HepG2 (cell line): ENCODE measurements around the gene GBA2. TPM values are rescaled to one million over a fixed set of nuclear protein-coding genes. Genes with fewer than 3 reads are reported as not detected.

Experiments
- CENPX ChIP-seq: sonication (generic); formaldehyde crosslinking; IDR thresholded peaks from 2 replicates; pipeline ENCODE4 v1.9.0; 2021; ENCODE audit warnings: mild to moderate bottlenecking, missing genetic modification reagents, moderate library complexity
- CHCHD3 ChIP-seq: sonication (generic); formaldehyde crosslinking; IDR thresholded peaks from 2 replicates; pipeline ENCODE4 v1.8.0; 2022; ENCODE audit warnings: mild to moderate bottlenecking, missing genetic modification reagents, moderate library complexity
- CREM ChIP-seq, 2 experiments: sonication (generic) in 1 of 2; formaldehyde crosslinking in 1 of 2; IDR thresholded peaks; 2 replicates each; pipeline versions ENCODE4 v1.4.0 to v1.6.1; 2016 to 2020; ENCODE audit warnings: antibody characterized with exemption in 1 of 2, mild to moderate bottlenecking in 1 of 2, missing genetic modification reagents in 1 of 2
- EZH2 ChIP-seq: conservative IDR thresholded peaks from 2 replicates; pipeline ENCODE4 v1.6.1; 2012; ENCODE audit warnings: mild to moderate bottlenecking, low read depth, low read length, moderate library complexity
- HOXA5 ChIP-seq: sonication (generic); formaldehyde crosslinking; IDR thresholded peaks from 2 replicates; pipeline ENCODE4 v1.4.0; 2020; ENCODE audit warnings: missing genetic modification reagents
- KAT8 ChIP-seq: IDR thresholded peaks from 2 replicates; pipeline ENCODE4 v1.6.1; 2016; ENCODE audit warnings: missing genetic modification reagents, missing compliant biosample characterization
- POGZ ChIP-seq: sonication (generic); formaldehyde crosslinking; IDR thresholded peaks from 2 replicates; pipeline ENCODE4 v1.4.0; 2020; ENCODE audit warnings: mild to moderate bottlenecking, missing genetic modification reagents
- RXRB ChIP-seq: IDR thresholded peaks from 2 replicates; pipeline ENCODE4 v1.6.1; 2016; ENCODE audit warnings: borderline replicate concordance, missing genetic modification reagents, missing compliant biosample characterization
- SMYD3 ChIP-seq: sonication (generic); formaldehyde crosslinking; IDR thresholded peaks from 2 replicates; pipeline ENCODE4 v1.8.1; 2023; ENCODE audit warnings: mild to moderate bottlenecking, missing genetic modification reagents
- ZNF337 ChIP-seq: sonication (generic); formaldehyde crosslinking; IDR thresholded peaks from 2 replicates; pipeline ENCODE4 v1.5.1; 2020; ENCODE audit warnings: missing genetic modification reagents, low read depth, mild to moderate bottlenecking, borderline replicate concordance
- ZNF343 ChIP-seq: sonication (generic); formaldehyde crosslinking; IDR thresholded peaks from 2 replicates; pipeline ENCODE4 v1.4.0; 2020; ENCODE audit warnings: mild to moderate bottlenecking, missing genetic modification reagents
- ZNF761 ChIP-seq: sonication (generic); formaldehyde crosslinking; conservative IDR thresholded peaks from 2 replicates; pipeline ENCODE4 v1.4.0; 2020; ENCODE audit warnings: mild to moderate bottlenecking, missing genetic modification reagents
- ZSCAN22 ChIP-seq: sonication (generic); formaldehyde crosslinking; IDR thresholded peaks from 2 replicates; pipeline ENCODE4 v1.4.0; 2020; ENCODE audit warnings: mild to moderate bottlenecking, missing genetic modification reagents
- ZSCAN31 ChIP-seq: sonication (generic); formaldehyde crosslinking; IDR thresholded peaks from 2 replicates; pipeline ENCODE4 v1.5.0; 2020; ENCODE audit warnings: low read depth, mild to moderate bottlenecking, missing genetic modification reagents
- polyA plus RNA-seq, 8 experiments: library from polyadenylated mRNA; depleted of rRNA in 3 of 8; stranded (reverse) in 7 of 8; unstranded in 1 of 8; fragments of >200 nt; fragmentation: Illumina TruSeq in 4 of 8; extraction: Trizol in 4 of 8; gene quantifications; 2 replicates each; pipeline versions ENCODE4 v1.2.1 to v1.2.3, GENCODE V29; 2011 to 2016; ENCODE audit warnings: low read depth in 4 of 8, missing spikeins in 1 of 8, mixed read lengths in 1 of 8; ENCODE audit not compliant: insufficient read depth in 1 of 8
- total RNA-seq, 5 experiments: library from RNA; depleted of rRNA; stranded (reverse); fragments of >200 nt; fragmentation: Illumina TruSeq; extraction: Trizol; gene quantifications; 2 replicates each; pipeline ENCODE4 v1.2.3, GENCODE V29; 2016; ENCODE audit warnings: low read depth in 1 of 5
- TF ChIP-seq, protein P1 (sequence below): sonication (generic); formaldehyde crosslinking; IDR thresholded peaks from 2 replicates; pipeline ENCODE4 v1.4.0; 2020; ENCODE audit warnings: missing genetic modification reagents, borderline replicate concordance
- TF ChIP-seq, protein P2 (sequence below): sonication (generic); formaldehyde crosslinking; IDR thresholded peaks from 2 replicates; pipeline ENCODE4 v1.4.0; 2020; ENCODE audit warnings: mild to moderate bottlenecking, missing genetic modification reagents

The GBA2 gene
- total and polyA plus RNA-seq, 2 of the 13 experiments (the other 11 are each of a cell fraction or from before 2014, with no cell fraction given), result 37.5 to 86.1 TPM

DNA sequence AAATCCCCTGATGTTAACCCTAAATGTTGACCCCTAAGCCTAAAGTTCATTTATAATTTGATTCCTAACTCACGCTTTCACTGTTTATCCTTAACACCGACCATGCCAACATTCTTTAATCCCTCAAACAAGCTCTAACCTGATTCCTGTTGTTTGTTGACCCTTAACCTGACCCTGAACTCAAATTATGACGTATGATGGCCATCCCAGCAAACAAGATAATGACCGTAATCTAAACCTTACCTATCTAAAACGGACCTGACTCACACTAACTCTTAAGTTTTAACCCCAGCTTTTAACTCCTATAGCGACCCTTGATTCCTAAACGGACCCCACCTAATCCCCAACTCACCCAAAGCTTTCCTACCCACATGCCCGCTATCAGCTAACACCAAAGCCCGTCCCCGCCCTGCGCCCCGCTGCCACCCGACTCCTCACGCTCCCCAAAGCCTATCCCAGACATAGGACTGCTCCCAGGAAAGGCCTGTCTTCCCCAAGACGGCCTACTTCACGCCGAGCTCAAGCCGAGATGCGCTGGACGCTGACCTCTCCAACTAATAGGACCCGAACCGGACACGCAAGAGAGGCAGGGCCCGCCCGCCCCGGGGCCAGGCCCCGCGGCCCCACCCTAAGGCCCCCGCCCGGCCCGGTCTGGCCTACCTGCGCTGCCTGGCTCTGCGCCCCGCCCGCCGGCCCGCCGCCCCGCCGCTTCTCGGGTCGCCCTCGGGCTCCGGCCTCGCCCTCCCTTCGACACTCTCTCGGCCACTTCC is 17.4 kb downstream of the GBA2 start (continued):
- TF ChIP-seq KAT8 (CRISPR knock-in tag) (no peak), ZSCAN22 (CRISPR knock-in tag) (no peak), CHCHD3 (no peak), ZNF343 (CRISPR knock-in tag) (no peak), RXRB (CRISPR knock-in tag) (peak; percentile 43; the same call in 1 of the 2 replicates), POGZ (CRISPR knock-in tag) (no peak), EZH2 (no peak), ZNF761 (CRISPR knock-in tag) (no peak), ZSCAN31 (CRISPR knock-in tag) (no peak), CREM (IDR thresholded peaks at IDR 0.05) (peak; percentile 66; the same call in 1 of the 2 replicates), CREM (CRISPR knock-in tag; IDR thresholded peaks at IDR 0.05) (no peak), CENPX (CRISPR knock-in tag) (no peak), SMYD3 (CRISPR knock-in tag) (no peak), ZNF337 (CRISPR knock-in tag) (no peak), HOXA5 (no peak)
- TF ChIP-seq, protein P1, sequence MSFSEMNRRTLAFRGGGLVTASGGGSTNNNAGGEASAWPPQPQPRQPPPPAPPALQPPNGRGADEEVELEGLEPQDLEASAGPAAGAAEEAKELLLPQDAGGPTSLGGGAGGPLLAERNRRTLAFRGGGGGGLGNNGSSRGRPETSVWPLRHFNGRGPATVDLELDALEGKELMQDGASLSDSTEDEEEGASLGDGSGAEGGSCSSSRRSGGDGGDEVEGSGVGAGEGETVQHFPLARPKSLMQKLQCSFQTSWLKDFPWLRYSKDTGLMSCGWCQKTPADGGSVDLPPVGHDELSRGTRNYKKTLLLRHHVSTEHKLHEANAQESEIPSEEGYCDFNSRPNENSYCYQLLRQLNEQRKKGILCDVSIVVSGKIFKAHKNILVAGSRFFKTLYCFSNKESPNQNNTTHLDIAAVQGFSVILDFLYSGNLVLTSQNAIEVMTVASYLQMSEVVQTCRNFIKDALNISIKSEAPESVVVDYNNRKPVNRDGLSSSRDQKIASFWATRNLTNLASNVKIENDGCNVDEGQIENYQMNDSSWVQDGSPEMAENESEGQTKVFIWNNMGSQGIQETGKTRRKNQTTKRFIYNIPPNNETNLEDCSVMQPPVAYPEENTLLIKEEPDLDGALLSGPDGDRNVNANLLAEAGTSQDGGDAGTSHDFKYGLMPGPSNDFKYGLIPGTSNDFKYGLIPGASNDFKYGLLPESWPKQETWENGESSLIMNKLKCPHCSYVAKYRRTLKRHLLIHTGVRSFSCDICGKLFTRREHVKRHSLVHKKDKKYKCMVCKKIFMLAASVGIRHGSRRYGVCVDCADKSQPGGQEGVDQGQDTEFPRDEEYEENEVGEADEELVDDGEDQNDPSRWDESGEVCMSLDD (CRISPR knock-in tag), result no peak
- TF ChIP-seq, protein P2, sequence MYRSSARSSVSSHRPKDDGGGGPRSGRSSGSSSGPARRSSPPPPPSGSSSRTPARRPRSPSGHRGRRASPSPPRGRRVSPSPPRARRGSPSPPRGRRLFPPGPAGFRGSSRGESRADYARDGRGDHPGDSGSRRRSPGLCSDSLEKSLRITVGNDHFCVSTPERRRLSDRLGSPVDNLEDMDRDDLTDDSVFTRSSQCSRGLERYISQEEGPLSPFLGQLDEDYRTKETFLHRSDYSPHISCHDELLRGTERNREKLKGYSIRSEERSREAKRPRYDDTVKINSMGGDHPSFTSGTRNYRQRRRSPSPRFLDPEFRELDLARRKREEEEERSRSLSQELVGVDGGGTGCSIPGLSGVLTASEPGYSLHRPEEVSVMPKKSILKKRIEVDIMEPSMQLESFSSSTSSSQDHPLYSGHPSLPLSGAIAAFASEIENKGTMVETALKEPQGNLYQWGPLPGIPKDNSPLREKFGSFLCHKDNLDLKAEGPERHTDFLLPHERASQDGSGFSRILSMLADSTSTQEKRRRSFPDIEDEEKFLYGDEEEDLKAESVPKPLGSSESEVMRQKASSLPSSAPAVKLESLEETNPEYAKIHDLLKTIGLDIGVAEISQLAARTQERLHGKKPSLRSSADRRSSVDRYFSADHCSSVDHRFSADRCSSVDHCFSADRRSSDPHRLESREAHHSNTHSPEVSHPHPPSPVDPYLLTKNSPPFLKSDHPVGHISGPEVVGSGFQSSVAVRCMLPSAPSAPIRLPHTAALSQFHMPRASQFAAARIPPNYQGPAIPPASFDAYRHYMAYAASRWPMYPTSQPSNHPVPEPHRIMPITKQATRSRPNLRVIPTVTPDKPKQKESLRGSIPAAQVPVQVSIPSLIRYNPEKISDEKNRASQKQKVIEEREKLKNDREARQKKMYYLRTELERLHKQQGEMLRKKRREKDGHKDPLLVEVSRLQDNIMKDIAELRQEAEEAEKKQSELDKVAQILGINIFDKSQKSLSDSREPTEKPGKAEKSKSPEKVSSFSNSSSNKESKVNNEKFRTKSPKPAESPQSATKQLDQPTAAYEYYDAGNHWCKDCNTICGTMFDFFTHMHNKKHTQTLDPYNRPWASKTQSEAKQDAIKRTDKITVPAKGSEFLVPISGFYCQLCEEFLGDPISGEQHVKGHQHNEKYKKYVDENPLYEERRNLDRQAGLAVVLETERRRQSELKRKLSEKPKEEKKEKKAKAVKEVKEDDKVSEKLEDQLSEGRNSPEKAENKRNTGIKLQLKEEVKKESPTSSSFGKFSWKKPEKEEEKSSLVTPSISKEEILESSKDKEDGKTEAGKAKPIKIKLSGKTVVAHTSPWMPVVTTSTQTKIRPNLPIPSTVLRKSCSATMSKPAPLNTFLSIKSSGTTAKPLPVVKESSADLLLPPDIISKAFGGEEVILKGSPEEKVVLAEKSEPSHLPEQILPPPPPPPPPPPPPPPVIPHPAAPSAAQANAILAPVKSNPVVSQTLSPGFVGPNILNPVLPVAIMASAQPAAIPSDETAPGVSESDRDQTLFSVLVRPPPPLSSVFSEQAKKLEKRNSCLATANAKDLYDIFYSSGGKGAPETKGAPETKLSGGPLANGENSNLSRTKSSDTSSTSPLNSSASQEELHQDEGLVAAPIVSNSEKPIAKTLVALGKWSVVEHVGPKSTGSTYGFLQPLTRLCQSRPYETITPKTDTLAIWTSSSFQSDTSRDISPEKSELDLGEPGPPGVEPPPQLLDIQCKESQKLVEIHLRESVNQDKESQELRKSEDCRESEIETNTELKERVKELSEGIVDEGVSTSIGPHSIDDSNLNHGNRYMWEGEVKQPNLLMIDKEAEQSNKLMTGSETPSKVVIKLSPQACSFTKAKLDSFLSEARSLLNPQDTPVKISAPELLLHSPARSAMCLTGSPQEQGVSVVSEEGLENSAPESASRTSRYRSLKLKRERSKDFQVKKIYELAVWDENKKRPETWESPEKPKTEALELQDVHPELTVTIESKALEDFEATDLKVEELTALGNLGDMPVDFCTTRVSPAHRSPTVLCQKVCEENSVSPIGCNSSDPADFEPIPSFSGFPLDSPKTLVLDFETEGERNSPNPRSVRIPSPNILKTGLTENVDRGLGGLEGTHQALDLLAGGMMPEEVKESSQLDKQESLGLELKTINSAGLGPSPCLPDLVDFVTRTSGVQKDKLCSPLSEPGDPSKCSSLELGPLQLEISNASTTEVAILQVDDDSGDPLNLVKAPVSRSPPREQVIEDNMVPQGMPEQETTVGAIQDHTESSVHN (CRISPR knock-in tag), result 0 out of 2 replicates have a peak, but pooled peaks have one; percentile 52
